HepG2 (cell line): Measurements from ENCODE around the gene GCNT2. TPM values are rescaled to one million over a fixed set of nuclear protein-coding genes. Genes with fewer than 3 reads are reported as not detected.

Experiments used
- BHLHE40 ChIP-seq: IDR thresholded peaks from 2 replicates; pipeline ENCODE4 v1.6.1; 2011; ENCODE audit warnings: low read length, improper control_type of control experiment
- CEBPZ ChIP-seq: IDR thresholded peaks from 2 replicates; pipeline ENCODE4 v1.6.1; 2012; ENCODE audit warnings: low read length, improper control_type of control experiment
- CSRNP1 ChIP-seq: sonication (generic); formaldehyde crosslinking; IDR thresholded peaks from 2 replicates; pipeline ENCODE4 v1.8.1; 2023; ENCODE audit warnings: mild to moderate bottlenecking, missing genetic modification reagents
- FOXM1 ChIP-seq: sonication (generic); formaldehyde crosslinking; IDR thresholded peaks from 2 replicates; pipeline ENCODE4 v1.5.0; 2020; ENCODE audit warnings: missing genetic modification reagents
- GTF3A ChIP-seq: sonication (generic); formaldehyde crosslinking; conservative IDR thresholded peaks from 2 replicates; pipeline ENCODE4 v1.4.0; 2020; ENCODE audit warnings: mild to moderate bottlenecking, missing genetic modification reagents
- HDAC1 ChIP-seq: sonication (generic); formaldehyde crosslinking; IDR thresholded peaks from 2 replicates; pipeline ENCODE4 v1.5.1; 2020; ENCODE audit warnings: mild to moderate bottlenecking, missing genetic modification reagents
- IKZF1 ChIP-seq: fragments of 450-650 bp; IDR thresholded peaks from 2 replicates; pipeline ENCODE4 v1.7.1; 2016
- KAT2B ChIP-seq: fragments of 150-350 bp; IDR thresholded peaks from 2 replicates; pipeline ENCODE4 v1.6.1; 2014; ENCODE audit warnings: low read depth, low read length, borderline replicate concordance
- KMT2A ChIP-seq: sonication (generic); formaldehyde crosslinking; IDR thresholded peaks from 2 replicates; pipeline ENCODE4 v1.4.0; 2020; ENCODE audit warnings: missing genetic modification reagents
- MAFF ChIP-seq: IDR thresholded peaks from 2 replicates; pipeline ENCODE4 v1.6.1; 2011; ENCODE audit warnings: low read depth, low read length, improper control_type of control experiment
- MED1 ChIP-seq: sonication (generic); formaldehyde crosslinking; IDR thresholded peaks from 2 replicates; pipeline ENCODE4 v1.4.0; 2020; ENCODE audit warnings: missing genetic modification reagents
- NRL ChIP-seq: sonication (generic); formaldehyde crosslinking; IDR thresholded peaks from 2 replicates; pipeline ENCODE4 v1.5.0; 2020; ENCODE audit warnings: missing genetic modification reagents, mild to moderate bottlenecking, moderate library complexity, borderline replicate concordance
- PTBP1 ChIP-seq: fragments of 200-400 bp; formaldehyde crosslinking; IDR thresholded peaks from 2 replicates; pipeline ENCODE4 v1.6.1; 2018; ENCODE audit warnings: low read length, low read depth; ENCODE audit not compliant: poor library complexity, severe bottlenecking
- TRAFD1 ChIP-seq: sonication (generic); formaldehyde crosslinking; IDR thresholded peaks from 2 replicates; pipeline ENCODE4 v1.5.1; 2020; ENCODE audit warnings: missing genetic modification reagents, mild to moderate bottlenecking, borderline replicate concordance
- ZBTB2 ChIP-seq: sonication (generic); formaldehyde crosslinking; IDR thresholded peaks from 2 replicates; pipeline ENCODE4 v1.8.0; 2022; ENCODE audit warnings: low read depth, missing genetic modification reagents
- ZBTB38 ChIP-seq: sonication (generic); formaldehyde crosslinking; IDR thresholded peaks from 2 replicates; pipeline ENCODE4 v1.5.1; 2020; ENCODE audit warnings: mild to moderate bottlenecking, missing genetic modification reagents
- ZFP1 ChIP-seq: IDR thresholded peaks from 2 replicates; pipeline ENCODE4 v1.6.1; 2016
- ZFP36L2 ChIP-seq: sonication (generic); formaldehyde crosslinking; IDR thresholded peaks from 2 replicates; pipeline ENCODE4 v1.4.0; 2020; ENCODE audit warnings: missing genetic modification reagents
- ZNF33B ChIP-seq: sonication (generic); formaldehyde crosslinking; IDR thresholded peaks from 2 replicates; pipeline ENCODE4 v1.5.1; 2020; ENCODE audit warnings: mild to moderate bottlenecking, missing genetic modification reagents
- ZNF460 ChIP-seq: sonication (generic); formaldehyde crosslinking; IDR thresholded peaks from 2 replicates; pipeline ENCODE4 v1.5.1; 2020; ENCODE audit warnings: missing genetic modification reagents, mild to moderate bottlenecking, borderline replicate concordance
- ZNF501 ChIP-seq: sonication (generic); formaldehyde crosslinking; IDR thresholded peaks from 2 replicates; pipeline ENCODE4 v1.5.1; 2020; ENCODE audit warnings: mild to moderate bottlenecking, moderate library complexity, missing genetic modification reagents
- ZNF724P ChIP-seq: sonication (generic); formaldehyde crosslinking; IDR thresholded peaks from 2 replicates; pipeline ENCODE4 v1.8.0; 2022; ENCODE audit warnings: missing genetic modification reagents, borderline replicate concordance
- ZNF816 ChIP-seq: sonication (generic); formaldehyde crosslinking; IDR thresholded peaks from 2 replicates; pipeline ENCODE4 v1.8.0; 2022; ENCODE audit warnings: missing genetic modification reagents, mild to moderate bottlenecking, borderline replicate concordance
- polyA plus RNA-seq, 8 experiments: library from polyadenylated mRNA; depleted of rRNA in 3 of 8; stranded (reverse) in 7 of 8; unstranded in 1 of 8; fragments of >200 nt; fragmentation: Illumina TruSeq in 4 of 8; extraction: Trizol in 4 of 8; gene quantifications; 2 replicates each; pipeline versions ENCODE4 v1.2.1 to v1.2.3, GENCODE V29; 2011 to 2016; ENCODE audit warnings: low read depth in 4 of 8, missing spikeins in 1 of 8, mixed read lengths in 1 of 8; ENCODE audit not compliant: insufficient read depth in 1 of 8
- total RNA-seq, 5 experiments: library from RNA; depleted of rRNA; stranded (reverse); fragments of >200 nt; fragmentation: Illumina TruSeq; extraction: Trizol; gene quantifications; 2 replicates each; pipeline ENCODE4 v1.2.3, GENCODE V29; 2016; ENCODE audit warnings: low read depth in 1 of 5

Gene GCNT2
- total and polyA plus RNA-seq, 2 of the 13 experiments (the other 11 are each of a cell fraction or from before 2014, with no cell fraction given): 11.8 to 31.9 TPM

GRCh38 chr6:10528158-10528981 lies 7.2 kb downstream of the GCNT2 start (continued):
- TF ChIP-seq TRAFD1 (CRISPR knock-in tag) (no peak), ZNF816 (0 out of 2 replicates have a peak, but pooled peaks have one; percentile 22), GTF3A (CRISPR knock-in tag) (no peak), BHLHE40 (no peak), HDAC1 (CRISPR knock-in tag) (peak; percentile 70; the same call in 1 of the 2 replicates), ZFP36L2 (CRISPR knock-in tag) (no peak), ZFP1 (CRISPR knock-in tag) (no peak), NRL (CRISPR knock-in tag) (no peak), CEBPZ (no peak), ZNF501 (CRISPR knock-in tag) (no peak), FOXM1 (no peak), CSRNP1 (CRISPR knock-in tag) (no peak), MED1 (CRISPR knock-in tag) (peak; percentile 64), PTBP1 (no peak), ZBTB38 (no peak), ZNF33B (no peak), IKZF1 (no peak), ZNF460 (CRISPR knock-in tag) (no peak), ZNF724P (CRISPR knock-in tag) (no peak), MAFF (no peak; the same call in 1 of the 2 replicates), ZBTB2 (CRISPR knock-in tag) (no peak), KMT2A (peak; percentile 67; the same call in 1 of the 2 replicates), KAT2B (no peak)
